Nucleus accumbens (tissue), 56 donors: ENCODE data around the gene ATXN7L1.
A peak's percentile ranks its signal among the peaks of the same experiment; 100 is the strongest.
"Not testable (repeated sequence)": the region's sequence is repeated elsewhere in the genome, so short reads cannot be mapped to it uniquely, and the experiment has no call there.

ENCODE experiments used
- DNase-seq, 56 donors: peaks; one replicate each; lab custom pipeline; 2025; lab: John Stamatoyannopoulos, UW

ATXN7L1 gene

GRCh38 chr7:105894131-105894530, 17.7 kb upstream of the ATXN7L1 start:
- no peak for DNase-seq

DNA sequence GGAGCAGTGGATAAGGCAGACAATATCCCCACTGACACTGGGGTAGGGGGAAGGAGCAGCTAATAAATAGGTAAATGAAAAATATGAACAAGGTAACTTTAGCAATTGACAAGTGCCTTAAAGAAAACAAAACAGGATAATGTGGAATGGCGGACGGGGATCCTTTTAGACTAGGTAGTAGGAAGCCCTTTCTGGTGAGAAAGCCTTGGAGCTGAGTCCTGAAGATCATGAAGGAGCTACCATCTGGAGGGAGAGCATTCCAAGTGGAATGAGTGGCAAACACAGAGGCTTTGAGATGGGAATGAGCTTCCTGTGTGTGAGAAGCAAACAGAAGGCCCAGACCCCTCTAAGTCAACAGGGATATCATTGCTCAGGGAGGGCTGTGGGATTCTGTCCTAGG, 16.0 kb upstream of the ATXN7L1 start:
- no peak for DNase-seq

- no peak for DNase-seq
Observed at GRCh38 chr7:105890290-105890997, 14.0 kb upstream of the ATXN7L1 start.

GRCh38 chr7:105887569-105888189, 11.3 kb upstream of the ATXN7L1 start:
- peak in 10 of 56 donors; percentile 3 to 44 (median 20) for DNase-seq

DNA sequence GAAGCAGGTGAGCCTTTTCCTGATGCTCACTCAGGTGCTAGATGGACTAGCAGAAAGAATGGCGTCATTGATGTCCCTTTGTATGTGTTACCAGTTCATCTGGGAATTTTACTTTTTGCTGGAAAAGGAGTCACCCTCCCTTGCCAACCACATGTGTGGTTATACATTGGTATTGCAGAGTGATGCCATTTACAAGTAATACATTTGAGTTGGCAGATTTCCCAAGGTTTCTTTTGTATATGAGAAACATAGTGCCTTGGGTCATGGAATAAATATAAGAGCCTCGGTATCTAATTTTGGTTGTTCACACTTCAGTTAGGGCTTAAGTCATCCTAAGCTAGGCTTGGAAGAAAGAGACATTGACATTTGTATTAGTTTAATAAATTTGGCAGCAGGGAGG, 10.4 kb upstream of the ATXN7L1 start:
- DNase-seq: no peak

DNA sequence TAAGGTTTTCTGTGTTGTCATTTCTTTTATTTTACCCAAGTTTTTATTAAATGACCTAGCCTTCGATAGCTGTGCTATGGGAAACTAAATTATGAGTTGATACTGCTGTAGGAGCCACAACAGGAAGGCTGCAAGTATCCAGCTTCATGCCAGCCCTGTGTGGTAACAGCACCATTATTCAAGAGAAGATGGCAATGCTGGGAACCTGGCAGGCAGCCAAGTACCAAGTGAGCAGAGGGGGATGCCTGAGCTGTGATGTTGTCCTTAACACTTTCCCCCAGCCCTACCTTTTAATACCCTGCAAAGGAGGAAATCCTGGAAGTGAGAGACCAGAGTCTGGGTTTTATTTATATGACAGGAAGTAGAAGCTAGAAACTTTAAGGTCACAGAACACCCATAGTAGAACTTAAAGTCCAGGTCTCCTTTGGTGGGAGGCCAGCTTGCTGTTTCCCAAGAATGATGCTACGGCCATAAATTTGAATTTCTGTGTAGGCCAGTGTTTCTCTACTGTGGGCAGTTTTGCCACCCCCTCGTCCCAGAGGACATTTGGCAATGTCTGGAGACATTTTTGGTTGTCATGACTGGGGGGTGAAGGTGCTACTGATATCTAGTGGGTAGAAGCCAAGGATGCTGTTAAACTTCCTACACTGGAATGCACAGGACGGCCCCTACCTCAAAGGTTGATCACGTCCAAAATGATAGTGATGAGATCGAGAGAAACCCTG, 9.2 kb upstream of the ATXN7L1 start:
- peak in 6 of 56 donors; percentile 5 to 43 (median 21) for DNase-seq

- not testable (repeated sequence) for DNase-seq
Observed at GRCh38 chr7:105883179-105883578, 6.8 kb upstream of the ATXN7L1 start.

DNA sequence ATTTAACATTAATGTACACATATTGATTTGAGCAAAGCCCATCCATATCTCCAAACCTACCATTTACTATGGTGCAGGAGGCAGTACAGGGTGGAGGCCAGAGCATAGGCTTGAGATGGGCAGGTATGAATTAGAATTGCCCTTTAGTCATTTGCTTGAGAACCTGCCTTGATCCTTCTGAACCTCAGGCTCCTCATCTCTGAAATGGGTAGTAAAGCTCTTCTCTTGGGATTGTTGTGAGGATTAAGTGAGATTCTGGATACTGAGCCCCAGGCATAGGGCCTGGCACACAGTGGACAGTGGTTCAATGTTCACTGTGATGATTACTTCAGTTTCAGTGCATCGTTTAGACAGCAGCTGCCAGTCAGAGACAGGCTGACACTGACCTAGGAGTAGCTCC, 5.0 kb upstream of the ATXN7L1 start:
- no peak for DNase-seq

DNA sequence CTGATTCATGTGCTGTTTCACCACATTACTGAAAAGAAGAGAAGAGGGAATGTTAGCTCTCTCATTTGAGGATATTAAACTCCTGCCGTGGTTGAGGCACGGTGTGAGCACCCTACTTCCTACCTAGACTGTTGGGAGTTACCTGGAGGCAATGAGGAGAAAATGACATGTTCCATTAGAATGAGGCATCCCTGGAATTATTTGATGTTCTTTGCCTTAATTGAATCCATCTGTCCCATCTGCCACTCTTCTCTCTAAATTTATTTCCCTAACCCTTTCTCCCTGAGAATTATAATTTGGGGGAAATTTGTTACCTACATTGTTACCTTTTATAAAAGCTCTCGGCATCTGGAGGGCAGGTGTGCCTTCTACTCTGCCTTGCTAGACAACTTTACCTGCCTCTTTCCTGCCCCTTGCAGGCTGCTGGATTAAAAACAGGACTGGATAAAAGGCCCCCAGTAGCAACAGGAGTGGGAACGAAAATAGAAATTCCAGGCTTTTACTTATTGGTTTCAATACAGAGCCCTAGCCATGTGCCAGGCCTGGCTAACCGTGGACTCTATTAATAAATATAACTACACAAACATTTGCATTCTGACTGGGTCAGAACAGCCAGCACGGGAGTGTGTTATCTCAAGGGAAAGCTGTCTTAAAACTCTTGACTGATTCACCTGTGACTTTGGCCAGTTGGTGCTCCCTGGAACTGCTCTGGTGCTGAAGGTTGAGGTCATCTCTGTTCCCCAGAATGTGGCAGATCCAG, 4.4 kb upstream of the ATXN7L1 start:
- DNase-seq: no peak

DNA sequence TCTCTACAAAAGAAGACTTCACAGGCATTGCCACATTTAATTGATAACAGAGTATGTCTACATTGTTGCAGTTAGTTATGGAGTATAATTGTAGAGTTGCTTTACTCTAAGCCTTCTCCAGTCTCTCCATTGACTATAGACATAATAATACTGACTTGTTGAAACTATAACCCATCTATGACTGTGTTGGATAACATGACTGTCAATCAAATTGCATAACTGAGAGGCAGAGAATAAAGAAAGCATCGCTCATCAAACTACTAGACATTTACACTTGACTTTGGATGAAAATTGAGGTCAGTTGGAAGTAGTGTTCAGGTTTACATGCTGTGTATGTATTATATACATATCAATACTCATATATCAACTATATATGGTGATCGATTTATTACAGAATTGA, 3.4 kb upstream of the ATXN7L1 start:
- no peak for DNase-seq

- DNase-seq: no peak
Observed at GRCh38 chr7:105878746-105879605, 2.6 kb upstream of the ATXN7L1 start.

- DNase-seq: no peak
Observed at GRCh38 chr7:105877736-105878135, 1.3 kb upstream of the ATXN7L1 start.

- peak in 29 of 56 donors; percentile 7 to 80 (median 60) for DNase-seq
Observed at GRCh38 chr7:105876964-105877601, 684 bp upstream of the ATXN7L1 start.

DNA sequence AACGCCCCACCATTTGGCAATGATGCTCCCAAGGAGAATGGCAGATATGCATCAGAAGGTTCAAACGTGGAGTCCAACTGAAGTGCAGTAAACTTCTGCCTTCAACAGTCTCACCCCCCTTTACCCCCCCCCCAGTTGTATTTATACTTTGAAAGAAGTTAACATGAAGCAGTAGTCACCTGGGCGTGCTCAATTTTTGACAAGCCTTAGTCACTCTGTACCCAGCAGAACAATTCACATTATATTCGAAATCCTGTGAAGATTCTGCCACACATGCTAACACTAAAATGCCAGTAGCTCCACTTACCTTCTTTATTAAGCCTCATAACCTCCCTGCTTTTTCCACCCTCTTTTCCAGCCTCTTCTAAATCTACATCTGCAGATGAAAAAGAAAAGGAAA, 894 bp downstream of the ATXN7L1 start:
- peak in 3 of 56 donors; percentile 5 to 19 (median 9) for DNase-seq

- DNase-seq: no peak
Observed at GRCh38 chr7:105874055-105874454, 2.3 kb downstream of the ATXN7L1 start.

- DNase-seq: no peak
Observed at GRCh38 chr7:105872491-105872890, 3.9 kb downstream of the ATXN7L1 start.

DNA sequence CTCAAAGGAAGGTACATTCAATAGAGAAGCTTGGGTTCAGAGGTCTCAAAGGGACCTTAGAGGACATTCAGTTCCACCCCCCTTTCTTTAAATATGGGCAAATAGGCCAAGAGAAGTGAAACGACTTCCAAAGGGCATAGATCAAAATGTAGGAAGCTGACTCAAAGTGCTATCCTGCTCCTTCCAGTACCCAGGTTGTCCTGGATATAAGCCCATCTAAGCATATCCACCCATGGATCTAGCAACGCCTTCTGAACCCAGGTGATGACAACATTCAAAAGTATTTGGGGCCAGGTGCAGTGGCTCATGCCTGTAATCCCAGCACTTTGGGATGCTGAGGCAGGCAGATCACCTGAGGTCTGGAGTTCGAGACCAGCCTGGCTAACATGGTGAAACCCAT, 5.3 kb downstream of the ATXN7L1 start:
- DNase-seq: no peak

DNA sequence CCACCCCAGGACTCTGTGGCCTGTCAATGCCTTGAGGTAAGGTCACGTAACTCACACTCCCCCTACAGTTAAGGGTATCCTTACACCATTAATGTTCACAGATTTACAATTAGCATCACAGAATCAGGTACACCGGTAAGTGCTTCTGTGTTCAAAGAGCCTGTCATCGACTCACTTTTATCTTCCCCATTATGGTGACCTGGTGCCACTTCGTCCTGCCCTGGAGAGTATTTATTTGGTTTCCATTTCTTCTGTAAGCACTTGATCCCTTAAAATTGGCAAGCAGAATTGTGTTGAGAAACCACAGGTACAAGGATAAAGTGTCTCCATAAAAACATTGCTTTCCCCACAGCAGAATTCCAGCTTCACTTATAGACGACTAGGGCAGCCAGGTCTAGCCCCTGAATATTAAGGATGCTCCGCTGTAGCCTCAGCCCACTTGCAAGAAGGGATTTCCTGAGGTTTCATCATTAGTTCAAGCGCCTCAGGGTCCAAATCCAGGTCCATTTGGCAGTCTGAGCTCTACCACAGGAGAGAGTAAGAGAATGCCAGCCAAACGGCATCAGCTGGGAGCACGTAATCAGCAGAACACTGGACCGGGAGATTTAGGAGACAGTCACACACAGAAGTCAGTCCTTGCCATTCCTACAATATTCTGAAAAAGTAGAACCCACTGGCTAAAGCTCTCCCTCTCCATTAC, 10.1 kb downstream of the ATXN7L1 start:
- no peak for DNase-seq

DNA sequence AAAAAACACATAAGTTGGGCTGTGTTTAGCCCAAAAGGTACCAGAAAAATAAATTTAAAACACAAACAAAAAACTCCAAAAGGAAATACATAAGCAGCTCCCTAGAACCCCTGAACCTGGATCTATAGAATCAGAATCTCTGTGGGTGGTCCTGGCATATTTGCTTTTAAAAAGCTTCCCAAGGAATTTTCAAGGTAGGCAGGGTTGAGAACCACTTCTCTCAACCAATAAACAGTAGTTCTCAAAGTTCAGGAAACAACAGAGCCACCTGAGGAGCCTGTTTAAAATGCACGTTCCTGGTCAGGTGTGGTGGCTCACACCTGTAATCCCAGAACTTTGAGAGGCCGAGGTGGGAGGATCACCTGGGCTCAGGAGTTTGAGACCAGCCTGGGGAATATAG, 12.5 kb downstream of the ATXN7L1 start:
- no peak for DNase-seq
